Activated effector memory CD4-positive, alpha-beta T cell treated with Interleukin-2 at 50 U/mL for 16 hours (primary cell): ENCODE measurements around the gene IQGAP2.

Source experiments
- DNase-seq: peaks from one replicate; pipeline ENCODE4 v3.0.0-alpha.2; 2020

IQGAP2 gene

GRCh38 chr5:76386360-76386759, 16.7 kb upstream of the IQGAP2 start:
- DNase-seq: no peak

GRCh38 chr5:76388236-76388635, 14.8 kb upstream of the IQGAP2 start:
- no peak for DNase-seq

- no peak for DNase-seq
Observed at GRCh38 chr5:76388791-76389512, 14.1 kb upstream of the IQGAP2 start.

- no peak for DNase-seq
Observed at GRCh38 chr5:76389513-76390154, 13.5 kb upstream of the IQGAP2 start.

- DNase-seq: no peak
Observed at GRCh38 chr5:76391014-76391413, 12.1 kb upstream of the IQGAP2 start.

- no peak for DNase-seq
Observed at GRCh38 chr5:76393035-76393680, 9.9 kb upstream of the IQGAP2 start.

GRCh38 chr5:76397200-76397599, 5.9 kb upstream of the IQGAP2 start:
- no peak for DNase-seq

GRCh38 chr5:76399268-76399667, 3.8 kb upstream of the IQGAP2 start:
- no peak for DNase-seq

- no peak for DNase-seq
Observed at GRCh38 chr5:76400466-76400865, 2.6 kb upstream of the IQGAP2 start.

GRCh38 chr5:76401801-76402250, 1.3 kb upstream of the IQGAP2 start:
- peak; percentile 14 for DNase-seq

GRCh38 chr5:76402251-76402885, 717 bp upstream of the IQGAP2 start:
- peak; percentile 63 for DNase-seq

GRCh38 chr5:76403766-76404222, 709 bp downstream of the IQGAP2 start:
- DNase-seq: peak; percentile 58

- peak; percentile 71 for DNase-seq
Observed at GRCh38 chr5:76404223-76405211, 1.4 kb downstream of the IQGAP2 start.

GRCh38 chr5:76406014-76406413, 2.9 kb downstream of the IQGAP2 start:
- no peak for DNase-seq

- no peak for DNase-seq
Observed at GRCh38 chr5:76406673-76407072, 3.6 kb downstream of the IQGAP2 start.

- no peak for DNase-seq
Observed at GRCh38 chr5:76408104-76408654, 5.1 kb downstream of the IQGAP2 start.

GRCh38 chr5:76412511-76412910, 9.4 kb downstream of the IQGAP2 start:
- DNase-seq: no peak

- DNase-seq: no peak
Observed at GRCh38 chr5:76413746-76414145, 10.7 kb downstream of the IQGAP2 start.

GRCh38 chr5:76414788-76415187, 11.7 kb downstream of the IQGAP2 start:
- no peak for DNase-seq

- DNase-seq: no peak
Observed at GRCh38 chr5:76415855-76416254, 12.8 kb downstream of the IQGAP2 start.

- no peak for DNase-seq
Observed at GRCh38 chr5:76419597-76420298, 16.7 kb downstream of the IQGAP2 start.
